ENCODE results near the gene COPS3. TPM values are rescaled to one million over a fixed set of nuclear protein-coding genes. Genes with fewer than 3 reads are reported as not detected.

COPS3 gene
- total and polyA plus RNA-seq, 8 donors = 48.4 to 69.9 (median 64.9) TPM

DNA sequence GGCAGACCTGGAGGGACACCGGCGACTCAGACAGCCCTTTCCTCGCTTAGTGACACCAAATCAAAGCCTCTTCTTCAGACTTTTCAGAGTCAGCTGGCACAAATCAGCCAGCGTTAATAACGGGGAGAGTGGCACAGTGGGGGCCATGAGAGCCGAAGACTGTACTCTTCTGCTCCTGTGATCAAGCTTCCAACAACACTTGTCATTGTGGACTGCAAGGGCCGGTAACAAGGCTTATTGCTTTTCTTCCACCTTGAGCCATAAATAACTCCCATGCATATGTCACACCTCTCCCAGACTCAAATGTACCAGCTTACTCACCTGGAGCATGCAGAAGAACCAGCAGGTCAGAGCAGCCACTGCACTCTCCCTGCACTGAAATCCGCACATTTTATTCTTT, 56.9 kb downstream of the COPS3 start:
- DNase-seq (no peak), ATAC-seq (no peak)
- no peak overlapping the region for H3K4me3 ChIP-seq
- intact Hi-C loops (cut with DNase I) = no loop called here
- H3K27ac ChIP-seq = no peak overlapping the region
- H3K36me3 ChIP-seq = peaks cover 3 to 100% of the 10 kb centered on the region in 2 donors
- H3K9me3 ChIP-seq = no peaks in the 10 kb centered on the region
- no peaks in the 10 kb centered on the region for H3K27me3 ChIP-seq
- no peaks in the 10 kb centered on the region for H3K4me1 ChIP-seq
- TF ChIP-seq, protein P1, sequence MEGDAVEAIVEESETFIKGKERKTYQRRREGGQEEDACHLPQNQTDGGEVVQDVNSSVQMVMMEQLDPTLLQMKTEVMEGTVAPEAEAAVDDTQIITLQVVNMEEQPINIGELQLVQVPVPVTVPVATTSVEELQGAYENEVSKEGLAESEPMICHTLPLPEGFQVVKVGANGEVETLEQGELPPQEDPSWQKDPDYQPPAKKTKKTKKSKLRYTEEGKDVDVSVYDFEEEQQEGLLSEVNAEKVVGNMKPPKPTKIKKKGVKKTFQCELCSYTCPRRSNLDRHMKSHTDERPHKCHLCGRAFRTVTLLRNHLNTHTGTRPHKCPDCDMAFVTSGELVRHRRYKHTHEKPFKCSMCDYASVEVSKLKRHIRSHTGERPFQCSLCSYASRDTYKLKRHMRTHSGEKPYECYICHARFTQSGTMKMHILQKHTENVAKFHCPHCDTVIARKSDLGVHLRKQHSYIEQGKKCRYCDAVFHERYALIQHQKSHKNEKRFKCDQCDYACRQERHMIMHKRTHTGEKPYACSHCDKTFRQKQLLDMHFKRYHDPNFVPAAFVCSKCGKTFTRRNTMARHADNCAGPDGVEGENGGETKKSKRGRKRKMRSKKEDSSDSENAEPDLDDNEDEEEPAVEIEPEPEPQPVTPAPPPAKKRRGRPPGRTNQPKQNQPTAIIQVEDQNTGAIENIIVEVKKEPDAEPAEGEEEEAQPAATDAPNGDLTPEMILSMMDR (IDR thresholded peaks at IDR 0.05) = no peak

DNA sequence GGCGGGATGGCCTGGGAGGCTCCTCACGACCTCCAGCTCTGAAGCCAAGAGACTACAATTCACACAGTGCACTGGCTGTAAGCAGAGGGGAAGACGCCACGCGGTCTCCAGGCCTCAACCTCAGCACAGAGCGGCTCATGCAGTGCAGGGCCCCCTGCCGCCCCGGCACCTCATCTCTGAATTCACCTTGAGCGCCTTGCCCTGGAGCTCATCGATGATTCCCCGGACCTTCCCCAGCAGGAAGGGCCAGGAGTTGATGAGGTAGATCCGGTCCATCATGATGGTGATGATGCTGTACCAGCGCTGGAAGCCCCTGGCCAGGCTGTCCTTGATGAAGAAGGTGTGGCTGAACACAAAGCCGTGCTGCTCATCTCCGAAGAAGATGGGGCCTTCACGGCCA, 57.3 kb downstream of the COPS3 start:
- H3K27ac ChIP-seq = no peak overlapping the region
- DNase-seq (no peak), ATAC-seq (no peak)
- TF ChIP-seq, protein P1 (IDR thresholded peaks at IDR 0.05) = no peak
- H3K4me3 ChIP-seq = no peak overlapping the region
- peaks cover 3 to 100% of the 10 kb centered on the region in 2 donors for H3K36me3 ChIP-seq
- no peaks in the 10 kb centered on the region for H3K9me3 ChIP-seq
- H3K4me1 ChIP-seq = no peaks in the 10 kb centered on the region
- H3K27me3 ChIP-seq = no peaks in the 10 kb centered on the region
- intact Hi-C loops (cut with DNase I) = no loop called here

DNA sequence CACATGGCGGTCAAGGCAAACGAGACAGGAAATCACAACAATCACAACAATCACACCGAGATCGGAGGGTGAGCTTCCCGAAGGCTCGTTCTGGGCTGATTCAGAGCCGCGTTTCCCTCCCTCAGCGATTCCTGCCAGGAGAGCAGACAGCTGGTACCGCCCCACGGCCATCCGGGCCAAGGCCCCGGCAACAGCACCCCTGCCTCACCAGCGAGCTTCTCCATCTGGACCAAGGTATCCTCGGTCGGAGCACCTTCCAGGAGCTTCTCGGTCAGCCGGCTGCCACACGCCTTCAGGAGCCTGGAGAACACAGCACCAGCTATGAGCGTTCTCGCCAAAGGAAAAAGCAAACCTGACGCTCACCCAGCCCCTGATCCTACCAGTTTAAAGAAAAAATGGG, 59.7 kb downstream of the COPS3 start:
- ATAC-seq (no peak), DNase-seq (no peak)
- Histone ChIP-seq H3K4me3 (no peak overlapping the region), H3K36me3 (peaks cover 3 to 100% of the 10 kb centered on the region in 2 donors), H3K4me1 (no peaks in the 10 kb centered on the region), H3K27ac (no peak overlapping the region), H3K27me3 (no peaks in the 10 kb centered on the region), H3K9me3 (no peaks in the 10 kb centered on the region)
- intact Hi-C loops (cut with DNase I) = no loop called here
- TF ChIP-seq, protein P1 (IDR thresholded peaks at IDR 0.05) = no peak

DNA sequence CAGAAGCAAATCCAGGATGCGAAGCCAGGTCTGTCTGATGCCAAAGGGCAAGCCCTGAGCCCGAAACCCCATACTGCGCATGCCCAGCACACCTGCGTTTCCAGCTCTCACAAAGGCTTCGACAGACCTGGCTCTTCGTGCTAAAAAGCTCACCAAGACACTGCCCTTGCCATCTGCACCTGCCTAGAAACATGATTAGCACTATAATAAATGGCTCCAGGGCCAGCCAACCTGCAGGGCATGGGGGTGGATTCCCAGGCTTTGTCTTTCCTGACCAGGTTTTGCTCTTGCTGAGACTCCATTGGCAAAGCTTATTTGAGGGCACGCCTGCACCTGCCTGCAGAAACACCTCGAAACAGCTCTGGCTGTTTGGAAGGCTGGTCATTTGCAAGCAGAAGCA, 60.5 kb downstream of the COPS3 start:
- DNase-seq = no peak
- no peak overlapping the region for H3K4me3 ChIP-seq
- no peak for ATAC-seq
- H3K27ac ChIP-seq = no peak overlapping the region
- no peaks in the 10 kb centered on the region for H3K4me1 ChIP-seq
- intact Hi-C loops (cut with DNase I) = no loop called here
- TF ChIP-seq, protein P1 (IDR thresholded peaks at IDR 0.05) = no peak
- H3K9me3 ChIP-seq = no peaks in the 10 kb centered on the region
- no peaks in the 10 kb centered on the region for H3K27me3 ChIP-seq
- H3K36me3 ChIP-seq = peaks cover 3 to 100% of the 10 kb centered on the region in 2 donors

DNA sequence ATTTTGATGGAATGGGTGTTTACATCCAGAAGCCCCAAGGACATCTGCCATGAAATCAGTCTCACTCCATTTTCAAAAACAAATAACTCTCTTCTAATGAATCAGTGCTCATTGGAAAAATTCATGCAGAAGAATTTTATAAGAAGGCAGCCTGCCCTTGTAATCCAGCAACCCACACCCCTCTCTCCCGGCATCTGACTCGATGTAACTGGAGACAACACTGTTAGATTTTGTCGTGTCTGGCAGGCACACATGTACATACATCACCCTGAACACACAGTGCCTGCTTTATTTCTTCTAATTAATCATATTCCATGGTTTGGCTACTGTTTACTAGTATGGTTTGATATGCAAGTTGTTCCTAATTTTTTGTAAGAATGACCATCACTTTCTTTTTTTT, 63.1 kb downstream of the COPS3 start:
- Histone ChIP-seq H3K9me3 (no peaks in the 10 kb centered on the region), H3K4me1 (no peaks in the 10 kb centered on the region), H3K27ac (no peak overlapping the region), H3K27me3 (no peaks in the 10 kb centered on the region), H3K36me3 (peaks cover 3 to 100% of the 10 kb centered on the region in 2 donors), H3K4me3 (no peak overlapping the region)
- ATAC-seq (no peak), DNase-seq (no peak)
- TF ChIP-seq, protein P1 (IDR thresholded peaks at IDR 0.05) = no peak
- intact Hi-C loops (cut with DNase I) = loop anchor here in 1 of 2 donors (10.0 kb wide), 1 partner anchor 213 kb away; no protein-coding TSS in a partner anchor

Data from left lung (tissue), 10 donors.